H1 (cell line): Measurements from ENCODE around the gene TNKS2. TPM values are rescaled to one million over a fixed set of nuclear protein-coding genes. Genes with fewer than 3 reads are reported as not detected.
A peak's percentile ranks its signal among the peaks of the same experiment; 100 is the strongest.

Experiments
- CTCF ChIA-PET: fragments of 300-600 bp; sonication (Branson Sonifier 250); formaldehyde crosslinking; loops from one replicate; lab custom pipeline; 2021; ENCODE audit not compliant: partially characterized antibody; lab: Charles Lee
- POLR2A ChIA-PET: fragments of 300-600 bp; sonication (Branson Sonifier 250); formaldehyde crosslinking; loops from one replicate; lab custom pipeline; 2021; ENCODE audit warnings: inconsistent platforms; ENCODE audit not compliant: partially characterized antibody; lab: Charles Lee
- DNase-seq, 2 experiments: peaks; one replicate each; pipeline versions ENCODE4 v3.0.0 to v3.0.0-alpha.2; 2010 to 2022; ENCODE audit warnings: low spot score in 2 of 2, low read depth in 1 of 2, mixed read lengths in 1 of 2
- FAIRE-seq: peaks from 2 replicates; lab custom pipeline; 2011; peaks lifted over from hg19 to GRCh38; lab: Jason Lieb, UNC
- H2AFZ ChIP-seq: 2 replicates; pipeline ENCODE4 v1.8.1; 2012; ENCODE audit warnings: low read length, inconsistent platforms
- H2AK5ac ChIP-seq: 2 replicates; pipeline ENCODE4 v1.6.1; 2013; ENCODE audit warnings: low read depth, low read length
- H2BK120ac ChIP-seq: replicated peaks from 2 replicates; pipeline ENCODE3; 2013; ENCODE audit warnings: low read depth, low read length, inconsistent platforms
- H2BK12ac ChIP-seq: 2 replicates; pipeline ENCODE4 v1.6.1; 2013; ENCODE audit warnings: low read depth, low read length
- H2BK15ac ChIP-seq: 2 replicates; pipeline ENCODE4 v1.6.1; 2013; ENCODE audit warnings: low read length
- H2BK20ac ChIP-seq: 2 replicates; pipeline ENCODE4 v1.6.1; 2013; ENCODE audit warnings: low read length
- H2BK5ac ChIP-seq: 2 replicates; pipeline ENCODE4 v1.6.1; 2013; ENCODE audit warnings: low read depth, low read length
- H3K14ac ChIP-seq: 2 replicates; pipeline ENCODE4 v1.6.1; 2013; ENCODE audit warnings: inconsistent platforms; ENCODE audit not compliant: insufficient read length
- H3K18ac ChIP-seq: 2 replicates; pipeline ENCODE4 v1.6.1; 2013; ENCODE audit warnings: low read length; ENCODE audit errors: extremely low read depth
- H3K23ac ChIP-seq: 2 replicates; pipeline ENCODE4 v1.6.1; 2013; ENCODE audit warnings: inconsistent platforms; ENCODE audit not compliant: insufficient read length
- H3K23me2 ChIP-seq: 2 replicates; pipeline ENCODE4 v1.6.1; 2013; ENCODE audit warnings: low read depth, low read length
- H3K27ac ChIP-seq: 2 replicates; pipeline ENCODE4 v1.6.1; 2011; ENCODE audit warnings: low read depth, low read length, inconsistent platforms
- H3K27me3 ChIP-seq, 4 experiments: replicated peaks in 1 of 4; 1 replicate in 1 of 4; 2 replicates in 3 of 4; pipeline versions ENCODE4 v1.6.1 to v1.8.1; 2011 to 2013; ENCODE audit warnings: low read length in 3 of 4, mild to moderate bottlenecking in 3 of 4, inconsistent platforms in 2 of 4, mixed read lengths in 2 of 4, moderate library complexity in 1 of 4; ENCODE audit not compliant: control insufficient read depth in 3 of 4, insufficient read depth in 3 of 4; ENCODE audit errors: extremely low read depth in 1 of 4
- H3K36me3 ChIP-seq, 4 experiments: 2 replicates each; pipeline versions ENCODE4 v1.6.1 to v1.8.1; 2011 to 2013; ENCODE audit warnings: mild to moderate bottlenecking in 4 of 4, low read length in 3 of 4, moderate library complexity in 2 of 4, control low read depth in 1 of 4, inconsistent platforms in 1 of 4; ENCODE audit not compliant: insufficient read depth in 4 of 4, control insufficient read depth in 2 of 4
- H3K4ac ChIP-seq: replicated peaks from 2 replicates; pipeline ENCODE3; 2013; ENCODE audit warnings: low read length, low read depth, mixed read lengths, inconsistent platforms; ENCODE audit not compliant: insufficient read length
- H3K4me1 ChIP-seq, 4 experiments: replicated peaks in 1 of 4; 1 replicate in 1 of 4; 2 replicates in 3 of 4; pipeline versions ENCODE4 v1.6.1 to v1.8.1; 2011 to 2013; ENCODE audit warnings: low read length in 3 of 4, inconsistent platforms in 2 of 4, mixed read lengths in 1 of 4; ENCODE audit not compliant: insufficient read depth in 4 of 4, control insufficient read depth in 3 of 4
- H3K4me2 ChIP-seq, 2 experiments: 2 replicates each; pipeline versions ENCODE4 v1.6.1 to v1.8.1; 2011 to 2013; ENCODE audit warnings: low read depth in 2 of 2, low read length in 2 of 2, control low read depth in 1 of 2, inconsistent platforms in 1 of 2, mild to moderate bottlenecking in 1 of 2; ENCODE audit not compliant: insufficient read depth in 1 of 2
- H3K4me3 ChIP-seq, 4 experiments: fragments of 200-600, 300-600 bp in 1 of 4; sonication (generic), shearing (Covaris generic), sonication (Bioruptor Twin) in 1 of 4; 2 replicates each; pipeline versions ENCODE4 v1.5.1 to v1.8.1; 2011 to 2016; ENCODE audit warnings: low read length in 4 of 4, low read depth in 3 of 4, control low read depth in 2 of 4, inconsistent platforms in 2 of 4, mild to moderate bottlenecking in 2 of 4, mixed read lengths in 1 of 4, moderate library complexity in 1 of 4; ENCODE audit not compliant: insufficient read depth in 2 of 4; ENCODE audit errors: extremely low read depth in 1 of 4
- H3K56ac ChIP-seq: replicated peaks from 2 replicates; pipeline ENCODE3; 2013; ENCODE audit warnings: low read depth, mild to moderate bottlenecking, mixed read lengths, low read length, inconsistent platforms; ENCODE audit not compliant: insufficient read length
- H3K79me1 ChIP-seq: 2 replicates; pipeline ENCODE4 v1.6.1; 2013; ENCODE audit warnings: low read depth, low read length, control low read depth
- H3K79me2 ChIP-seq, 2 experiments: 2 replicates each; pipeline versions ENCODE4 v1.6.1 to v1.8.1; 2012 to 2013; ENCODE audit warnings: low read length in 2 of 2, mild to moderate bottlenecking in 2 of 2, inconsistent platforms in 1 of 2; ENCODE audit not compliant: insufficient read depth in 2 of 2, control insufficient read depth in 1 of 2
- H3K9ac ChIP-seq, 4 experiments: replicated peaks in 1 of 4; 1 replicate in 1 of 4; 2 replicates in 3 of 4; pipeline versions ENCODE4 v1.6.1 to v1.8.1; 2011 to 2013; ENCODE audit warnings: low read depth in 3 of 4, low read length in 3 of 4, control low read depth in 2 of 4, mild to moderate bottlenecking in 2 of 4, moderate library complexity in 2 of 4, inconsistent platforms in 1 of 4; ENCODE audit errors: extremely low read depth in 1 of 4
- H3K9me3 ChIP-seq, 2 experiments: 2 replicates each; pipeline versions ENCODE4 v1.6.1 to v1.8.1; 2012 to 2013; ENCODE audit warnings: mild to moderate bottlenecking in 2 of 2, moderate library complexity in 2 of 2, control low read depth in 1 of 2, inconsistent platforms in 1 of 2, low read depth in 1 of 2, low read length in 1 of 2, mixed read lengths in 1 of 2; ENCODE audit not compliant: insufficient read depth in 2 of 2
- H4K20me1 ChIP-seq, 2 experiments: replicated peaks in 1 of 2; 2 replicates each; pipeline versions ENCODE3 to v1.8.1; 2011 to 2013; ENCODE audit warnings: inconsistent platforms in 2 of 2, low read length in 2 of 2, mild to moderate bottlenecking in 1 of 2; ENCODE audit not compliant: insufficient read depth in 2 of 2, control insufficient read depth in 1 of 2
- H4K5ac ChIP-seq: 2 replicates; pipeline ENCODE4 v1.6.1; 2013; ENCODE audit warnings: low read length, low read depth, mixed read lengths, inconsistent platforms; ENCODE audit not compliant: insufficient read length
- H4K8ac ChIP-seq: 2 replicates; pipeline ENCODE4 v1.8.0; 2013; ENCODE audit warnings: mild to moderate bottlenecking, moderate library complexity, low read length, inconsistent platforms; ENCODE audit not compliant: insufficient read depth; ENCODE audit errors: extremely low read depth
- H4K91ac ChIP-seq: replicated peaks from 2 replicates; pipeline ENCODE3; 2013; ENCODE audit warnings: low read length, mixed read lengths, inconsistent platforms; ENCODE audit not compliant: insufficient read length
- ASH2L ChIP-seq: fragments of 200-600, 300-600 bp; sonication (generic); IDR thresholded peaks from one replicate; pipeline ENCODE4 v1.7.1; 2017; ENCODE audit warnings: low read length
- ATF2 ChIP-seq: IDR thresholded peaks from 2 replicates; pipeline ENCODE4 v1.6.1; 2012; ENCODE audit warnings: low read length, inconsistent platforms
- MAFK ChIP-seq: IDR thresholded peaks from 2 replicates; pipeline ENCODE4 v1.6.1; 2012; ENCODE audit warnings: low read depth, mild to moderate bottlenecking, improper control_type of control experiment, low read length
- PHF8 ChIP-seq: fragments of 200-600 bp; sonication (generic); conservative IDR thresholded peaks from 2 replicates; pipeline ENCODE4 v1.7.1; 2012; ENCODE audit warnings: low read depth, mild to moderate bottlenecking, inconsistent platforms, low read length, moderate library complexity
- POLR2A ChIP-seq, 2 experiments: IDR thresholded peaks; 1 replicate in 1 of 2; 2 replicates in 1 of 2; pipeline ENCODE4 v1.6.1; 2011; ENCODE audit warnings: low read depth in 2 of 2, low read length in 2 of 2, mild to moderate bottlenecking in 2 of 2; ENCODE audit errors: control extremely low read depth in 1 of 2
- RBBP5 ChIP-seq: IDR thresholded peaks from 2 replicates; pipeline ENCODE4 v1.7.1; 2012; ENCODE audit warnings: low read depth, mild to moderate bottlenecking, inconsistent platforms, low read length, moderate library complexity, borderline replicate concordance
- SRF ChIP-seq: IDR thresholded peaks from 2 replicates; pipeline ENCODE4 v1.6.1; 2011; ENCODE audit warnings: mild to moderate bottlenecking, low read depth, low read length, moderate library complexity
- TAF1 ChIP-seq: IDR thresholded peaks from 2 replicates; pipeline ENCODE4 v1.6.1; 2011; ENCODE audit warnings: mild to moderate bottlenecking, low read depth, low read length
- WGBS, 2 experiments: shearing (Covaris generic) in 1 of 2; methylation state at CpG; one replicate each; pipeline versions ENCODE4 v1.1.6 to v1.1.7; 2013 to 2015; ENCODE audit warnings: low lambda C conversion rate in 2 of 2, mixed read lengths in 2 of 2, inconsistent platforms in 1 of 2, low coverage in 1 of 2, missing lambda C conversion rate in 1 of 2; ENCODE audit not compliant: insufficient replicate concordance in 2 of 2, insufficient coverage in 1 of 2, insufficient read length in 1 of 2; ENCODE audit errors: extremely low coverage in 1 of 2, missing lambda C conversion rate in 1 of 2; 5-methylcytosine and 5-hydroxymethylcytosine counted together
- polyA plus RNA-seq, 7 experiments: library from polyadenylated mRNA; depleted of rRNA in 3 of 7; stranded (reverse) in 5 of 7; unstranded in 2 of 7; fragments of >200 nt in 5 of 7; fragments of 200-250 nt in 2 of 7; gene quantifications; 1 replicate in 5 of 7; 2 replicates in 1 of 7; 4 replicates in 1 of 7; pipeline versions ENCODE4 v1.2.1 to v1.2.3, GENCODE V29; 2011 to 2013; ENCODE audit warnings: missing spikeins in 2 of 7, mixed read lengths in 2 of 7
- total RNA-seq: library from RNA; stranded (reverse); fragmentation: NEBNext Ultra II Directional; extraction: Animal tissue kit (Norgen Biotek cat#: 25700); gene quantifications from 2 replicates; pipeline ENCODE4 v1.2.1, GENCODE V29; 2021

The TNKS2 gene
- total and polyA plus RNA-seq, 2 of the 8 experiments (the other 6 are each of a cell fraction or from before 2014, with no cell fraction given), result 23.3 to 73.6 TPM

DNA sequence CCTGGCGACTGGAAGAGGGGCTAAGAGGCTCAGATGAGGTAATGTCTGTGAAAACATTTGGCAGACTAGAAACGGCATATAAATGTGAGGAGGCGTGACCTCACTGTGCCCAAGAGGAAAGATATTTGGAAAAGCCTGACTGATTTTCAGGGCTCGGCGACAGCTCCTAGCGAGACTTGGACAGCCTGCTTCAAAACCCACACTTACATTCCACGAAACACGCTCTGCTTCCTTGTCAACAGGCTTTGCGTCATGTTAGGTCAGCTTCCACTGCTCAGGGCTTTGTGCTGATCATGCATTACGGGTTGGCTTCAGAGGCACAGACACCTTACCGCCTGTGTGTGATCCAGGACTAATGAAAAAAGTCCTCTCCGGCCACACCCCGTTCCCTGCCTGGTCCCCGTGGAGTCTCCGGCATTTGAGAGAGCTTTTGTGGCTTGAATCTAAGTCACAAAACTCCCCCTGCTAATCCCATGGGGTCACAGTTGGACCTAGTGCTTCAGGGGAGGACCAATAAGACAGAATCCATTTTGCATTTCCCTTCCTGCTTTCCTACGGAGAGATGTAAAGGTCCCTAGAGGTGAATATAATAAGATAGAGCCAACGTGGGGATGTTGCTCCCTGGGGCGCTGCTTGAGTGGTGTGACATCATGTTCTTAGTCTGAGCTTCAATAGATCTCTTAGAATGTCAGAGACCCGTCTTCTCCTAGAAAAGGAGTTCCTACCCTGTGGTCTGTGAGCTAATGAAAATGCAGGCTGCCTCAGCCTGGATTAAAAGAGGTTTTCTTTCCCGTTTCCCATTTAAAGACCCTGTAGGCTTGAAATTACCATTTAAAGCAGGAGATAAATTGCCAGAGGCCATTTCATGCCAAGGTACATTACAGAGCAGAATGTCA is 85.6 kb downstream of the TNKS2 start:
- Histone ChIP-seq H2BK20ac (peak overlapping the region; percentile 94; the same call in 1 of the 2 replicates), H3K79me2 (no peaks in the 10 kb centered on the region), H3K9ac (peak overlapping the region in 2 of 4 experiments; percentile 5 to 14; a peak in 3 of 7 replicates), H4K5ac (peak overlapping the region; percentile 61), H2AK5ac (peak overlapping the region; percentile 55), H2BK120ac (peak overlapping the region; percentile 99), H3K4me2 (peak overlapping the region; percentile 46 to 52; a peak in 3 of 4 replicates), H3K36me3 (no peaks in the 10 kb centered on the region), H4K91ac (peak overlapping the region; percentile 96), H2BK12ac (peak overlapping the region; percentile 72), H2BK15ac (peak overlapping the region; percentile 84; the same call in 1 of the 2 replicates), H3K23me2 (no peaks in the 10 kb centered on the region), H4K20me1 (no peaks in the 10 kb centered on the region), H3K4ac (peak overlapping the region; percentile 96), H4K8ac (no peak overlapping the region; the same call in 1 of the 2 replicates), H2BK5ac (peak overlapping the region; percentile 77), H3K27ac (peak overlapping the region; percentile 51; the same call in 1 of the 2 replicates), H2AFZ (peak overlapping the region; percentile 45; the same call in 1 of the 2 replicates), H3K56ac (peak overlapping the region; percentile 62), H3K14ac (peak overlapping the region; percentile 98), H3K9me3 (no peaks in the 10 kb centered on the region), H3K27me3 (no peaks in the 10 kb centered on the region), H3K4me1 (peaks cover 11 to 39% (median 33%) of the 10 kb centered on the region in 4 experiments), H3K4me3 (peak overlapping the region in 2 of 4 experiments; percentile 7 to 19; a peak in 6 of 8 replicates), H3K23ac (no peak overlapping the region), H3K18ac (peak overlapping the region; percentile 64), H3K79me1 (no peaks in the 10 kb centered on the region)
- ChIA-PET POLR2A (interaction anchor here (0.7 to 3.4 kb wide), 8 partner anchors 10 to 515 kb away, joined by 3 to 22 read pairs (median 3); partner anchors contain the start of genes FGFBP3 and TNKS2), CTCF (interaction anchor here (1.3 to 3.0 kb wide), 3 partner anchors 18 to 28 kb away, joined by 3 to 10 read pairs (median 3); partner anchors contain the start of gene FGFBP3)
- FAIRE-seq (peak; percentile 81), DNase-seq (no peak)
- WGBS, 2 experiments, result 34% methylated on average over 20 of the region's 20 CpGs; no CpG with 5 or more reads in 1 of the 2 experiments
- peak; percentile 30 for TF ChIP-seq ASH2L
- peak; percentile 70; the same call in 1 of the 2 replicates for TF ChIP-seq ATF2
- no peak for TF ChIP-seq POLR2A (IDR thresholded peaks at IDR 0.05; ENCODE audit: control extremely low read depth in 1 of 2, low read depth in 2 of 2, low read length in 2 of 2)
- TF ChIP-seq MAFK, result peak; percentile 44; the same call in 1 of the 2 replicates
- no peak for TF ChIP-seq PHF8
- no peak for TF ChIP-seq SRF
- TF ChIP-seq TAF1, result peak; percentile 45; the same call in 1 of the 2 replicates
- TF ChIP-seq RBBP5, result 0 out of 2 replicates have a peak, but pooled peaks have one; percentile 25
